Activated naive CD4-positive, alpha-beta T cell treated with anti-CD3 and anti-CD28 coated beads for 36 hours (primary cell): ENCODE results near the gene SLC1A2. TPM values are rescaled to one million over a fixed set of nuclear protein-coding genes. Genes with fewer than 3 reads are reported as not detected.

Experiments used
- CTCF ChIA-PET: fragments of 350-600 bp; sonication (Branson Sonifier 250); formaldehyde crosslinking; loops from one replicate; lab custom pipeline; 2021; ENCODE audit warnings: antibody characterized with exemption; lab: Charles Lee
- DNase-seq: peaks from one replicate; pipeline ENCODE4 v3.0.0-alpha.2; 2020
- H3K27ac Mint-ChIP-seq: one replicate; pipeline ENCODE4 v1.8.0; 2021; ENCODE audit warnings: mild to moderate bottlenecking, mixed read lengths
- H3K27me3 Mint-ChIP-seq: one replicate; pipeline ENCODE4 v1.8.0; 2021; ENCODE audit warnings: low read depth, mixed read lengths
- H3K36me3 Mint-ChIP-seq: one replicate; pipeline ENCODE4 v1.8.0; 2021; ENCODE audit warnings: low read depth, mixed read lengths
- H3K4me1 Mint-ChIP-seq: one replicate; pipeline ENCODE4 v1.8.0; 2021; ENCODE audit warnings: low read depth, mixed read lengths
- H3K4me3 Mint-ChIP-seq: one replicate; pipeline ENCODE4 v1.8.0; 2021; ENCODE audit warnings: mild to moderate bottlenecking, moderate library complexity, mixed read lengths
- H3K9me3 Mint-ChIP-seq: one replicate; pipeline ENCODE4 v1.8.0; 2021; ENCODE audit warnings: mixed read lengths
- intact Hi-C: fragments of 100-400 bp; cut with micrococcal nuclease; formaldehyde crosslinking; loops from one replicate; pipeline ENCODE4 v1.15.1; 2023
- total RNA-seq, 2 experiments: library from RNA; stranded (reverse); gene quantifications; one replicate each; pipeline ENCODE4 v1.2.3, GENCODE V29; 2021

The SLC1A2 gene
- total RNA-seq, 2 experiments from 2014 or later, result not detected

GRCh38 chr11:35215945-35216344 lies 203.4 kb downstream of the SLC1A2 start:
- CTCF ChIA-PET, result no interaction called here
- DNase-seq, result no peak
- H3K4me3 Mint-ChIP-seq, result no peak overlapping the region
- no peaks in the 10 kb centered on the region for H3K27me3 Mint-ChIP-seq
- H3K9me3 Mint-ChIP-seq, result no peaks in the 10 kb centered on the region
- H3K36me3 Mint-ChIP-seq, result peaks cover 74% of the 10 kb centered on the region
- H3K27ac Mint-ChIP-seq, result peak overlapping the region; percentile 85
- H3K4me1 Mint-ChIP-seq, result peaks cover 60% of the 10 kb centered on the region
- intact Hi-C loops, result no loop called here

GRCh38 chr11:35214792-35215193 lies 204.6 kb downstream of the SLC1A2 start:
- H3K27ac Mint-ChIP-seq, result peak overlapping the region; percentile 78
- DNase-seq, result peak; percentile 77
- H3K36me3 Mint-ChIP-seq, result peaks cover 81% of the 10 kb centered on the region
- H3K27me3 Mint-ChIP-seq, result no peaks in the 10 kb centered on the region
- peaks cover 4% of the 10 kb centered on the region for H3K9me3 Mint-ChIP-seq
- intact Hi-C loops, result loop anchor here (1.0 kb wide), 4 partner anchors 37 to 201 kb away; no protein-coding TSS in a partner anchor
- H3K4me3 Mint-ChIP-seq, result no peak overlapping the region
- peaks cover 62% of the 10 kb centered on the region for H3K4me1 Mint-ChIP-seq
- CTCF ChIA-PET, result interaction anchor here (0.6 kb wide), 1 partner anchor 29 kb away, joined by 3 read pairs; no protein-coding TSS in a partner anchor

DNA sequence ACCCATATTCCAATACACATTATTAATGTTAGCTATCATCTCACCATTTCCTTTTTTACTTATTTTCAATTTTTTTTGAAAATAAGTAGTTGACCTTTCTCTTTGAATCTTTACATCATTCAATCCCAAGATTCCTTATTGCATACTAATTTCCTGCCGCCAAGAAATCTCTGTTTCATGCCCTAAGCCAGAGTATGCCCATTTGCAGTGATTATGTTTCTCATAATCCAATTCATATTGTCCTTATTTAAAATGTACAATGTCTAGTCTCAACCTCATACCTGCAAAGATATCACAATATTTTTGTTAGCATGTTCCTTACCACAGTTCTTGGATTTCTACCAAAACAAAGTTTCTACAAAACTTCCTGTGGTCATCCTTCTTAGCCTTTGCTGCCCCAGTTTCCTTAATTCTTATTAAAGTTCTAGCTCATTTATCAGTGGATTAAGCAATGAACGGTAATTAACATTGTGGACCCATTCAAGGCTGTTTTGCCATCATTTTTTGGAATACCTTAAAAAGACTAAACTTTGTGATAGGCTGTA lies 205.1 kb downstream of the SLC1A2 start:
- CTCF ChIA-PET, result interaction anchor here (0.6 to 0.7 kb wide), 4 partner anchors 10 to 217 kb away, joined by 3 to 4 read pairs (median 3); no protein-coding TSS in a partner anchor
- Mint-ChIP-seq H3K4me3 (no peak overlapping the region), H3K9me3 (peaks cover 9% of the 10 kb centered on the region), H3K27me3 (no peaks in the 10 kb centered on the region), H3K4me1 (peaks cover 62% of the 10 kb centered on the region), H3K36me3 (peaks cover 81% of the 10 kb centered on the region), H3K27ac (peak overlapping the region; percentile 78)
- intact Hi-C loops, result loop anchor here (1.0 kb wide), 4 partner anchors 37 to 201 kb away; no protein-coding TSS in a partner anchor
- DNase-seq, result no peak

GRCh38 chr11:35211952-35212351 lies 207.4 kb downstream of the SLC1A2 start:
- no peak for DNase-seq
- Mint-ChIP-seq H3K27me3 (no peaks in the 10 kb centered on the region), H3K27ac (no peak overlapping the region), H3K36me3 (peaks cover 82% of the 10 kb centered on the region), H3K4me3 (no peak overlapping the region), H3K9me3 (peaks cover 13% of the 10 kb centered on the region), H3K4me1 (peaks cover 55% of the 10 kb centered on the region)
- intact Hi-C loops, result no loop called here
- CTCF ChIA-PET, result interaction anchor here (0.7 kb wide), 1 partner anchor 293 kb away, joined by 5 read pairs; no protein-coding TSS in a partner anchor

DNA sequence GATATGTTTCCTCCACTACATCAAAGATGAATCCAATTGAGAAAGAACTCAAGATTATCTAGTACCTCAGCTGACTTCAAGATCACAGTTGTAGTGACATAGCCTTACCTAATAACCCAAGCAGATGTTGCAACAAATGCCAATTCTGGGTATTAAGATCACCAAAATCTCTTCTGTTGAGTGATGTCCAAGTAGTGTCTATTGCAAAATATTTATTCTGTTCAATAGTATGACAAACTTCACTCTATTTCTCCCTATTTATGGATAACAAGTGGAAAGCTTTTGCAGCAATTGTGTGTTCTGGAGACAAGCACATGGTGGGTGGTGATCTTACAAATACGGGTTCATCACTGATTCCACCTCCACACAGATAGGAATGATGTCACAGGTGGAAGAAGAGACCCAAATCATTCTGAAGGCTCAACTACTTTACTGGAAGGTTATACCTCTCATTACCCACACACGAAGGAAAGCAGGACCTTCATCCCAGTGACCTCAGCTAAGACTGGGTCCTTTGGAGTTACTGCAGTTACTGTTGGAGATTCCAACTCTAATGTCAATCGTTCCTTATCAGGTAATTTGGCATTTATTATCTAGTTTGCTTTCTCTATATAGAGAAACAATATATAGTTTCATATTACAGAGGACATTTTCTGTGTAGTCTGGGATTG lies 208.3 kb downstream of the SLC1A2 start:
- DNase-seq, result no peak
- H3K27ac Mint-ChIP-seq, result peak overlapping the region; percentile 28
- CTCF ChIA-PET, result no interaction called here

GRCh38 chr11:35208795-35209194 lies 210.6 kb downstream of the SLC1A2 start:
- Mint-ChIP-seq H3K36me3 (peaks cover 83% of the 10 kb centered on the region), H3K4me3 (no peak overlapping the region), H3K27ac (peak overlapping the region; percentile 43), H3K27me3 (no peaks in the 10 kb centered on the region), H3K9me3 (peaks cover 13% of the 10 kb centered on the region), H3K4me1 (peaks cover 35% of the 10 kb centered on the region)
- intact Hi-C loops, result no loop called here
- CTCF ChIA-PET, result no interaction called here
- no peak for DNase-seq

More for the DNA sequence above, 208.3 kb downstream of the SLC1A2 start:
- H3K27me3 Mint-ChIP-seq, result no peaks in the 10 kb centered on the region
- H3K4me1 Mint-ChIP-seq, result peaks cover 46% of the 10 kb centered on the region
- intact Hi-C loops, result no loop called here
- H3K4me3 Mint-ChIP-seq, result no peak overlapping the region
- peaks cover 13% of the 10 kb centered on the region for H3K9me3 Mint-ChIP-seq
- H3K36me3 Mint-ChIP-seq, result peaks cover 82% of the 10 kb centered on the region

DNA sequence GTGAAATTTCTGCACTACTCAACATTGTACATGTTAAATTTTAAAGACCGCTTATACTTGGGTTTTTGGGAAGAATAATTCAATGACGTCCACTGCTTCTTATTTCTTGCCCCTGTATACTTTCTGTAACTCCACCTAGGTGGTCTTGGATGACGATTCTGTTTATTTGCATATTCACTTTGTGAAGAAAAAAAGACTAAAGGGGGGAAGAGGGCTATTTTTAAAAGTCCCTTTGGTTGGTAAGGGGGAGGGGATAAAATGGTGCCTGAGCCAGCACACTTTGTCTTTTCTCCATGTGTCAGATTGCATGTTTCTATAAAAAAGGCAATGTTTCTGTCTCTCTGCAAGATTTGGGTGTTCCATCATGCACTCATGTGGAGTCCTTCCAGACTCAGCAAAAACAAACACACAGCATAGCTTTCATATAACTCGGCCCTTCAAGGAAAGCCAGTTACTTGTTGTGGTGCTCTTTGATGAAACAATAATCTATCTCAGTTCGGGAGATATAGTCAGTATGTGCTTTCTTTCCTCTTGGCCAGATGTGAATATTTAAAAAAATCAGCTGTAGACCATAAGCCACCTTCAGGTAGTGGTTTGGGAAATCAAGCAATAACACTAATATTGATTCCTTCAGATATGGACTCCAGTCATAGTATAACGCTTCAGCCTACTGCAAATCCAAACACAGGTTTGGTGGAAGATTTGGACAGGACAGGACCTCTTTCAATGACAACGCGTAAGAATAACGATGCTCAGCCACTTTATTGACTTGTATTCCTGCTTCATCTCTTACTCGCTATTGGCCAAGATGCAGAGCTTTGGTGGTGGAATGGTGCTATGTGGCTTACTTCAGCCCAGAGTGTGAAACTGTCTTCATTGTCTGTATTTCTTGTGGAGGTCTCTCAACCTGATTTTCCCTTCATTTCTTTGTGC lies 211.6 kb downstream of the SLC1A2 start:
- H3K27me3 Mint-ChIP-seq, result no peaks in the 10 kb centered on the region
- peaks cover 81% of the 10 kb centered on the region for H3K36me3 Mint-ChIP-seq
- intact Hi-C loops, result no loop called here
- H3K4me3 Mint-ChIP-seq, result no peak overlapping the region
- peak overlapping the region; percentile 43 for H3K27ac Mint-ChIP-seq
- peaks cover 29% of the 10 kb centered on the region for H3K4me1 Mint-ChIP-seq
- CTCF ChIA-PET, result no interaction called here
- DNase-seq, result no peak
- H3K9me3 Mint-ChIP-seq, result peaks cover 13% of the 10 kb centered on the region

DNA sequence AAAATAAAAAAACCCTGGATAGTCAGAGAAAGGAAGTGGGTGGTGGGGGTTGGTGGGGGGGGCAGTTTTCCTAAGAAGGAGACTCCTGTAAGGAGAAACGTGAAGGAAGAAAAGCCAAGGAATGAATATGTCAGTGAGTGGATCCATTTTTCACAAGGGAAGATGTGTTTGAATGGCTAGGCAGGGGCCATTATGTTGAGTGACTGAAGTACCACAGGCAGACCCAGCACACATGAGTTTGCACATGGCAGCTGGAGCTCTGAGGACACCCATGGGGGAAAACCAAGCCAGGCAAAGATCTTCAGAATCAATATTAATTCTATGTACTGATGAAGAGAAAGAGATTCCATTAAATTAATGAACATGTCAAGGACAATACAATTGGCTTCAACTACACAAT lies 212.7 kb downstream of the SLC1A2 start:
- CTCF ChIA-PET, result no interaction called here
- H3K27me3 Mint-ChIP-seq, result no peaks in the 10 kb centered on the region
- H3K36me3 Mint-ChIP-seq, result peaks cover 86% of the 10 kb centered on the region
- H3K4me1 Mint-ChIP-seq, result peaks cover 24% of the 10 kb centered on the region
- peak overlapping the region; percentile 34 for H3K27ac Mint-ChIP-seq
- H3K4me3 Mint-ChIP-seq, result no peak overlapping the region
- intact Hi-C loops, result no loop called here
- H3K9me3 Mint-ChIP-seq, result peaks cover 13% of the 10 kb centered on the region
- no peak for DNase-seq

- Mint-ChIP-seq H3K27ac (peak overlapping the region; percentile 65), H3K36me3 (peaks cover 86% of the 10 kb centered on the region), H3K4me3 (no peak overlapping the region), H3K4me1 (peaks cover 28% of the 10 kb centered on the region), H3K9me3 (peaks cover 7% of the 10 kb centered on the region), H3K27me3 (no peaks in the 10 kb centered on the region)
- DNase-seq, result no peak
- CTCF ChIA-PET, result no interaction called here
- intact Hi-C loops, result loop anchor here (1.0 kb wide), 1 partner anchor 10 kb away; no protein-coding TSS in a partner anchor
These were observed 214.7 kb downstream of the SLC1A2 start for GRCh38 chr11:35204614-35205013.

Other genes starting within 250 kb of the SLC1A2 start
- gene PAMR1, start 106.1 kb upstream of the SLC1A2 start, total RNA-seq, result not detected
- gene FJX1, start 198.9 kb upstream of the SLC1A2 start, total RNA-seq, result under 1 TPM; 0.77 to 0.98 TPM
- gene TRIM44, start 243.2 kb upstream of the SLC1A2 start, total RNA-seq, result 10 to 100 TPM; 35.0 to 37.8 TPM